Mesenteric fat pad (tissue), 1 donor: ENCODE measurements around the gene SERPINB3. TPM values are rescaled to one million over a fixed set of nuclear protein-coding genes. Genes with fewer than 3 reads are reported as not detected.
"Not testable (repeated sequence)": the region's sequence is repeated elsewhere in the genome, so short reads cannot be mapped to it uniquely, and the experiment has no call there.

Experiments
- DNase-seq: peaks from one replicate; pipeline ENCODE4 v3.0.0-alpha.2; 2020; ENCODE audit warnings: low spot score
- long read RNA-seq: library from polyadenylated mRNA; unstranded; transcript quantifications from one replicate; pipeline ENCODE4 v2.0.0, GENCODE V29; 2020
- total RNA-seq: library from RNA; stranded (reverse); fragmentation: NEBNext Ultra II Directional; extraction: Animal tissue kit (Norgen Biotek cat#: 25700); gene quantifications from one replicate; pipeline ENCODE4 v1.2.1, GENCODE V29; 2021
- donor health status: DM: yes; HTN: yes; CAD: no.

The SERPINB3 gene
- not detected for total RNA-seq
- long read RNA-seq = 0 reads

DNA sequence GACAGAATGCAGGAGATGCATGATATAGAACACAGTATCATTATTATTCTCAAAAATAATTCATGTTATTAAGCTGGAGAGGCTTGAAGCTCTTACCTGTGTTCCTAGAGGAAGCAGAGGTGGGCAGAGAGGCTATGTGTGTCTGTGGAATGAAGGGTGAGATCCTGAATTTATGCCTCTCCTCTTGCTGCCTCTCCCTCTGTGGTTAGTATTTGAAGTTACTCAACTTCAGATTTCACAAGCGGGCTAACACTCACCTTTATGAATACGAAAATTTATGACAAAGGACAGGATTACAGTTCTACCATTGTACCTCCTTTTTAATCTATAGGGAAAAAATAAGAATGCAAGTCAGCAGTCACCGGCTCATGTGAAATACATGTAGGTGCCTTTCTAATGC lies at the start of gene SERPINB3:
Gene SERPINB3, minus strand, starts transcription at position 144 of the 400 bp plus-strand sequence. CDS start 677 bp downstream, outside the sequence.
- not testable (repeated sequence) for DNase-seq

- DNase-seq = no peak
These were observed 47.0 kb upstream of the SERPINB3 start for GRCh38 chr18:63708650-63709049.

DNA sequence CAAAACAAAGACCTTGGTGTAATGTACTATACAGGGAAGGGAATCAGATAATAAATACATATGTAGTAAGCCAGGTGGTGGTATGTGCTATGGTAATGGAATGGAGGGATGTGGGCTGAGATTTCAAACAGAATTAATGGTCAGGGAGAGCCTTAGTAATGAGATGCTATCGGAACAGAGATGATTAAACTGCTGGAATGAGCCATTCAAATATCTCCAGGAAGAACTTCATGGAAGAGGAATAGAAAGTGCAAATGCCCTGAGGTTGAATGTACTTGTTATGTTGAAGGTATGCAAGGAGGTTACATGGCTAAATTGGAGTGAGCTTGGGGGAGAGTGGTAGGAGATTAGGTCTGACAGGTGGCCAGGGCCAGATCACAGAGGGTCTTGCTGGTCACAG lies 46.1 kb upstream of the SERPINB3 start:
- no peak for DNase-seq

GRCh38 chr18:63705401-63705800 lies 43.7 kb upstream of the SERPINB3 start:
- DNase-seq = no peak

DNA sequence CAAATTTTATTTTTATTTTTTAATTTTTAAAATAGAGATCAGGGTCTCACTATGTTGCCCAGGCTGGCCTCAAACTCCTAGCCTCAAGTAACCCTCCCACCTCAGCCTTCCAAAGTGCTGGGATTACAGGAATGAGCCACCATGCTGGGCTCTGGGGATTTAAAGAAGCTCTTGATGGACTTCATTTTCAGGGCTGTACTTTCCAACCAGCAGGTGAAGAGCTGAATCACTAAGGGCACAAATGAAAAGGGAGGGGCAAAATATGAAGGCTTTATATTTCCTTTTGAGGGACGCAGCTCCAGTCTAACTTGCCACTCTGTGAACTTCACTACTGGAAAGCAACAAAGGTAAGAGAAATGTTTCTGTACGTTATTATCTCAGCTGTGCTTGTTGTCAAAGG lies 41.0 kb upstream of the SERPINB3 start, which contains the start of gene SERPINB11:
Gene SERPINB11, plus strand, starts transcription at position 301 of the 400 bp plus-strand sequence. CDS start 7,234 bp downstream, outside the sequence.
- DNase-seq = no peak

DNA sequence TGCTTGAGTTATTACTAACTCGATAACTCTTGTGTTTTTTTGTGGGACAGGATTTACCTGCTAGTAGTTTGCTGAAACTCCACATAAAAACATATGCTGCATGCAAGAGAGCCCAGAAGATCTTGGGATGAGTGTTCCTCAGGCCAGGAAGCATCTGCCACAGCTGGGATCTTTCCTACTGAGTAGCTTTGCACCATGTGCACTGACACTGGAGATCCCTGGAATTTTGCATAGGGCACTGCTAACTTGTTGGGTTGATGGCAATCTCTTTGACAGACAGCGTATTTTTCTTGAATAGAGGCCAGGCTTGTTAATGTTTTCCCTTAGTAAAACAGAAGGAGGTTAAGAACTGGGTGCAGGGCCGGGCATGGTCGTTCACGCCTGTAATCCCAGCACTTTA lies 40.3 kb upstream of the SERPINB3 start:
- no peak for DNase-seq

DNA sequence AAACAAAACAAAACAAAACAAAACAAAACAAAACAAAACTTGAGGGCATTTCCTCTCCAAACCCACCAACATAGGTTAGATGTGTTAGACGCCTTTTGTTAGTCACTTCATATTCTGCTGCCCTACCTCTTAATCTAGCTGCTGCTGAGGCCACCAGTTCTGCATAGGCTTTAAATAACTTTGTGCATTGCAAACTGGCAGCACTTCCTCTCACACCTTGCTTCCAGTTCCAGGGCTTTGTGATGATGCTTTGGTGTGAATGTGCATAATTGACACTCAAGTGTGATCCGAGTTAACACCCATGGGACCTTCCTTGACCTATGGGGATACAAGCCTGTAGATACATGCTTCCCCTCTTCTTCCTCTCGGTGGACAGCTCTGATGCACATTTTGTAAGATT lies 38.8 kb upstream of the SERPINB3 start:
- DNase-seq = no peak

DNA sequence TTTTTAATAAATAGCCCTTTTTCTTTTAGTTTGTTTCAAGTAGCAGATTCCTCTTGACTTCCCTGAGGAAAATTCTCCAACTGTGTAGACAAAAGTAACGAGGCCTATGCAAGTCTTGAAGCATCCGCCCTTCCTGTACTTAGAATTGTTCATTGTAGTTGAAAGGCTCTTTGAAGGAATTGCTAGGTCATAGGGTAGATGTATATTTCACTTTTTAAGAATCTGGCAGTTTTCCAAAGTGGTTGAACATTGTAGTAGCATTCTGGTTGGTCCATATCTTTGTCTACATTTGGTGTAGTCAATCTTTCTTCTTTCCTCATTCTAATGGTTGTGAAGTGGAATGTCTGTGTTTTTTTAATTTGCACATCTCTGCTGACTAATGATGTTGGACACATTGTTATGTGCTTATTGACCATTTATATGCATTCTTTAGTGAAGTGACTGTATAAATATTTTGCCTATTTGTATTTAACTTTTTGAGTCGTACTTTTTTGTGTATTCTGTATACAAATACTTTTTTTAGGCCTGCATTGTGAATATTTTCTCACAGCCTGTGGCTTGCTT lies 35.5 kb upstream of the SERPINB3 start:
- DNase-seq = no peak

GRCh38 chr18:63689064-63689463 lies 27.4 kb upstream of the SERPINB3 start:
- DNase-seq = no peak

DNA sequence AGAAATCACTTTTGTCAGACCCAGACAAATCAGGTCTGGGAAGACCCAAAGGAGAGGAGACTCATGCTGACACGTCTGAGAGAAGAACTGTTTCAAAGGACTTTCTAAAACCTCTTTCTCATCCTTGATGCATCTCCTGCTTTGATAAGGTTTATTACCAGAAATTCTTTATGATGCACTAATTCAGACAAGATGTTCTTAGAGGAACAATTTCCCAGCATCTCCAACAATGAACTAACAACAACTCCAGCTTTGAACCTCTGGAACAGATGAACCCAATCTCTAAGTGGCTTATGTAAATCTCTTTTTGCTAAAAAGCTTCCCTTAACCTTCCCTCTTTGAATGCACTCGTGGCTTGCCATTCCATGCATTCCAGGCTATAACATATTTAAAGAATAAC lies 25.2 kb upstream of the SERPINB3 start:
- no peak for DNase-seq

DNA sequence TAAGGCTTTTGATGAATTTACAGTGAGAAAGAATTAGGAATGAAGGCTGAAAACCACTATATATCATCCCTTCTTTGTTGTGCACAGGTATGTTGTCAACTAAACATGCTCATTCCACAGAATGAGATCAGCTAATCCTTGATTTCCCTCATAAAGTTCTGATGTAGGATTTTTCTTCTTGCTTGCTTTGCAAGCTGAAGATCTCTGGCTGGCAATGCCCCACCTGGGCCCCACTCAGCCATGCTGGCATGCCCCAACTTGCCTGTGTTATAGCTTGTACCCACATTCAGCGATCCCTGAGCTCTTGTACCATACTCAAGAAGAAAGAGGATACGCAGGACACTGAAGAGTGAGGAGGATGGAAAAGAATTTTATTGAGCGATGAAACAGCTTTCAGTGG lies 23.0 kb upstream of the SERPINB3 start:
- DNase-seq = no peak

DNA sequence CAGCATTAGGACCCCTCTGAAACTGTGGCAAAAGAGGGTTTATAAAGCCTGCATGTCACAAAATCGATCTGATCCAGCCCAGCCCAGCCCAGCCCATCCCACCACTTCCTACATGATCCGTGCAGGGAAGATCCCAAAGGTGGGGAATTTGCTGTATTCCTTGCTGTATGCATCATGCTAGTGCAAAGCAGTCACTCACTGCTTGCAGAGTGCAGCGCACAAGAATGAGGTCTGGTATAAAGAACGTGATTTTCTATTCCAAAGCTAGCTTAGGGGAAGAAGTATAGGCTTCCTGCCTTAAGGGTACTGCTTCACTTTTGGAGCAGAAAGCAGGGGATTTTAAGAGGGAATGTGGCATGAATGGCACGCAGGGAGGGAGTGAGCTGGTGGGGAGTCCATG lies 22.2 kb upstream of the SERPINB3 start:
- DNase-seq = no peak

- DNase-seq = no peak
These were observed 21.5 kb upstream of the SERPINB3 start for GRCh38 chr18:63683152-63683551.

- no peak for DNase-seq
These were observed 20.0 kb upstream of the SERPINB3 start for GRCh38 chr18:63681449-63682340.

DNA sequence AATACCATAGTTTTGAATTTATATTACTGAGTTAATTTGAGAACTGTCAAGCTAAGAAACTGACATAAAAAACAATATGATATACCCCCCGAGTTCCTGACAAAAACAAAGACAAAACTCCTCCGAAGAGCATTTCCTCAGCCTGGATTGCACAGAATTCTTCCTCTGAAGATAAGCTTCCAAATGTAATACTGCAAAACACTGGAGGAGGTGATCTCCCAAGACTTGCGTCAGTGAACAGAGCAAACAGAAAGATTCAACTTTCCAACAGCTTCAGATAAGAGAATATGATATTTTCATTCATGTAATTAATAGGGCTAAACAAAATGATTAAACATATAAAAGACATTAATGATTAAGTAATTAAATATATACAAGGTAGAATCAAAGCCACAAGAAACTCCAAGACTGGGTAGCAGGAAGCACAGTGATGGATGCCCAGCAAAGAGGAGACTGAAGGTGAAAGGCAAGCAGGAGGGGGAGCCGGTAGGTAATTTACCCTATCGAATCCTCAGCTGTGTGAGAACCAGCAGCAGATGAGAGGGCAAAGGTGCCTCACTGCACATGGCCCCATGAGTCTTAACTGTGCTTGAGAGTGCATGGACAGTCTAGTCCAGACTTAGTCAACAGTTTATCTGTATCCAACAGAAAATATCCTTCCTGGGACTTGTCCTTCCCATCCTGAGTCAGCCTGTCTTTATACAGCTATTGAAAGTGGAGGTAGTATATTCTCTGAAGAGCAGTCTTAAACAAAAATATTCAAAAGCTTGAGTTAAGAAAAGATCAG lies 18.3 kb upstream of the SERPINB3 start:
- no peak for DNase-seq

DNA sequence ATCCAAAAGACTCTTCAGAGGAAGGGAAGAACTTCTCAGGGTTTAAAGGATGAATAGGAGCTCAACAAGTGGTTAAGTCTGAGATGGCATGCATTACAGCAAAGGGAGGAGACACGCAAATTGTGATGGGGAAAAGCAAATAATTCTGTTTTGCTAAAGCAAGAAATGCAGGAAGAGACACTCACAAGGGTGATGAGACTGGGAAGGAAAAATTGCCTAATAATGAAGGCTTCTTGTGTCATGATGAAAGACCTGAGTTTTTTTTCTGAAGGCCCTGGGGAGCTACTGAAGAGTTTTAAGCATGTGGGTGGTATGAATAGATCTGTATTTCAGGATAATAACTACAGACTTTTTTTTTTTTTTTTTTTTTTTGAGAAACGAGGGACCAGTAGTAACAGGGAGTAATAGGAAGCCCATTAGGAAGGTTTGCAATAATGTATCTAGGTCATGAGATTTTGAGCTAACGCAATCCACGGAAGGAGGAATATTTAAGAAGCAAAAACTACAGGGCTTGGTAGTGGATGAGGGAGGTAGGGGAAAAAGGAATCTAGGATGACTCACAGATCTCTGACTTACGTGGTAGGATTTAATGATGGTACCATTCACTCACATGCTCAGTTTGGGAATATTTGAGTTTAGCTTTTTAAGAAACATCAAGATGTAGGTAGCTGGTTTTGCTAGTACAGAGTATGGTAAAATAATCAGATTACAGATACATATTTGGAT lies 16.0 kb upstream of the SERPINB3 start:
- no peak for DNase-seq

DNA sequence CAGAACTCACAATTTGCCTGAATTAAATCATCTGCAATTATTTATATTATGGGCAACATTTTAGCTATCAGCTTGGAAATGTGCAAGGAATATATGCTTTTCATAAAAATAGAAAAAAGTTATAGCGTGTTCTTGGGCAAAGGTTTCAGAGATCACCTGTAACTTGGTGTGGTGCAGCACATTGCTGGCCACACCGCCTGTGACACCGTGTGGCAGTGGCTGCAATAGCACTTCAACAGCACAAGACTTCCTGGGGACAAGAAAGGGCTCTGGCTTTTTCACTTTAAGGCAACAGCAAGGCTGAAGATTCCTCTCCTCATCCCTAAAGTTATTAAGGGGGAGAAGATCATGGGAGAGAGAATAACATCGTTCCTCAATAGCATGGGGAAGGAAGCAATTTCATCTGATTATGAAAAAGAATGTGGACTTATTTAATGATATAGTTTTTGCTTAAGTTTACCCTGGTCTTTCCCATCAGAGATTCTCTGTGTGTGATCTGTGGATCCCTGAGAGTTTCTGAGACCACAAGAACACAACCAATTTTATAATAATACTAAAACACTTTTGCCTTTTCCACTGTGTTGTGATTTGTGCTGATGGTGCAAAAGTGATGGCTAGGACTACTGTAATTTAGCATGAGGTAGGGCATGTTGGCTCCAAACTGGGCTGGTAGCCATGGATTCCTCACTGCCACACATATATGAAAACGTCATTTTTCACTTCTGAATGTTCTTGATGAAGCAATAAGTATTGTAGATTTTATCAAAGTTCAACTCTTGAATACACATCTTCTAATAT lies 15.0 kb upstream of the SERPINB3 start:
- no peak for DNase-seq

DNA sequence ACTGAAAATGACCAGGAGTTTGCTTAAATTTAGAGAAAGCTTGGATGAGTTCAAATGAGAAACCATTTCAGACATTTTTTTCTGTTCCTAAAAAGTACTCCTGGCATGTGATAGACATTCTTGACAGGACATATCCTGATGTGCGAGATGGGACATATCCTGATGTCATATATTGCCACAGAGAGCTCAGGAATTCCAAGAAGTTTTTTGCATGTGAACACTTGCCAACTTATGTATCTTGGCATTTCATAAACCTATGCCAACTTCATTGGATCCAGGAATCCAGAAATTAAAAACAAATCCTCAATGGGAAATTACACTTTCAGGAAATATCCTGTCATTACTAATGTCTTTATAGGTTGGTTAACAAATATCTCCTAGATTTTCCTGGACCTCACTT lies 2.9 kb upstream of the SERPINB3 start:
- no peak for DNase-seq

GRCh38 chr18:63658920-63659319 lies 2.8 kb downstream of the SERPINB3 start:
- not testable (repeated sequence) for DNase-seq

DNA sequence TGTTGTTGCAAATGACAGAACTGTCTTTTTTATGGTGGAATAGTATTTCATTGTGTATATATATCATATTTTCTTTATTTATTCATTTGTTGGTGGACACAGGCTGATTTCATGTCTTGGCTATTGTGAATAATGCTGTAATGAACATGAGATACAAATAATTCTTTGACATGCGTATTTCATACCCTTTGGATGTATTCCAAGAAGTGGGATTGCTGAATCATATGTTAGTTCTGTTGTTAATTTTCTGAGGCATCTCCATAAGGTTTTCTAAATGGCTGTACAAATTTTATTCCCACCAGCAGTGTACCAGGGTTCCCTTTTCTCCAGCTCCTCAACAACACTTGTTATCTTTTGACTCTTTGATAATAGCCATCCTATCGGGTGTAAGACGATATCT lies 11.4 kb downstream of the SERPINB3 start:
- DNase-seq = not testable (repeated sequence)
